Fibroblast of mammary gland (primary cell): ENCODE results near the gene GRIK1.

Experiments used
- DNase-seq: peaks from one replicate; pipeline ENCODE4 v3.0.0-alpha.2; 2010; ENCODE audit warnings: low read depth
- H3K4me3 ChIP-seq: 2 replicates; pipeline ENCODE4 v1.5.1; 2011; ENCODE audit warnings: low read depth, mild to moderate bottlenecking, low read length, moderate library complexity; ENCODE audit not compliant: control insufficient read depth
- TF ChIP-seq, protein P1 (sequence below): conservative IDR thresholded peaks from 2 replicates; pipeline ENCODE4 v1.5.1; 2011; ENCODE audit warnings: low read depth, low read length, inconsistent platforms; ENCODE audit not compliant: control insufficient read depth, insufficient read depth

The GRIK1 gene

DNA sequence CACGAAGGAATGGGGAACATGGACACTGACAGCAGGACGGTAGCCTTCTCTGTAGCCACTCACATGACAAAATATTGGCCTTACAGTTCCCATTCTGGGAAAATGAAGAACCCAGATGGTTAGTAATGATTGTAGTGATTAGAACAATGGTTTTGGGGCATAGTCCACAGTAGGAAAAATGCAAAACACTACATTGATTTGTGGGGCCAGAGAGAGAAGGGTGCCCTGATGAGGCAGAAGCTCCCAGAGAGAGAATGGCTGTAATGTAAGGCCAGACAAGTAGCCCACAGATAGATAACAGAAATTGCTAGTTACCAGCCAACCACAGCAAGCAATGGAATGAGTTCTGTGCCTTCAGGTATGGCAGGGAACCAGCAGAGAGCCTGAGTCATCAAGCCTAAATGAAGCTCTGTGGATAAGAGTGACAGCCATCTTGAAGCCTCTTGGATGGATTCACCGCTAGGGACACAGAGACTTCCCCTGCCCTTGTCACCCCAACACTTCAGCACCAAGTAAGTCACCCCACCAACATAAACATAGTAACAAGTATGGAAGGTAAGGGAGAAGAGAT is 435.0 kb downstream of the GRIK1 start:
- H3K4me3 ChIP-seq: no peak overlapping the region

DNA sequence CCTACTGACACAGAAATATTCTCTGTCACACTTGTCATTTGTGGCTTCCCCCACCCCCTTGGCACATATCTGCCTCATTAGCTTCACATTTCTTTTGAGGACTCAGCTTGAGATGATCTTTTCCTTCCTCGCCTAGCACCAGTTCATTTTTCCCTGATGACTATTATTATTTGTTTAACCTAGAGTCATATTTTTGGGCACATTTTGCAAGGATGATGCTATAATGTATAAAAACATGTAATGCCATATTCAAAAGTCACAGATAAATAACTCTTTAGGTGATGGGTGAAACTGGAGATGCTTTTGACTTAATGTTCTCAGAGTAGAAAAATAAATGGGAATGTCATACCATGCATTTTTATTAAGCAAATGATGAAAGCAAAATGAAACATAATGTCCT is 438.3 kb downstream of the GRIK1 start:
- TF ChIP-seq, protein P1, sequence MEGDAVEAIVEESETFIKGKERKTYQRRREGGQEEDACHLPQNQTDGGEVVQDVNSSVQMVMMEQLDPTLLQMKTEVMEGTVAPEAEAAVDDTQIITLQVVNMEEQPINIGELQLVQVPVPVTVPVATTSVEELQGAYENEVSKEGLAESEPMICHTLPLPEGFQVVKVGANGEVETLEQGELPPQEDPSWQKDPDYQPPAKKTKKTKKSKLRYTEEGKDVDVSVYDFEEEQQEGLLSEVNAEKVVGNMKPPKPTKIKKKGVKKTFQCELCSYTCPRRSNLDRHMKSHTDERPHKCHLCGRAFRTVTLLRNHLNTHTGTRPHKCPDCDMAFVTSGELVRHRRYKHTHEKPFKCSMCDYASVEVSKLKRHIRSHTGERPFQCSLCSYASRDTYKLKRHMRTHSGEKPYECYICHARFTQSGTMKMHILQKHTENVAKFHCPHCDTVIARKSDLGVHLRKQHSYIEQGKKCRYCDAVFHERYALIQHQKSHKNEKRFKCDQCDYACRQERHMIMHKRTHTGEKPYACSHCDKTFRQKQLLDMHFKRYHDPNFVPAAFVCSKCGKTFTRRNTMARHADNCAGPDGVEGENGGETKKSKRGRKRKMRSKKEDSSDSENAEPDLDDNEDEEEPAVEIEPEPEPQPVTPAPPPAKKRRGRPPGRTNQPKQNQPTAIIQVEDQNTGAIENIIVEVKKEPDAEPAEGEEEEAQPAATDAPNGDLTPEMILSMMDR: no peak
- DNase-seq: peak; percentile 72

More for the DNA sequence above, 435.0 kb downstream of the GRIK1 start:
- DNase-seq: peak; percentile 14
- TF ChIP-seq, protein P1: no peak

DNA sequence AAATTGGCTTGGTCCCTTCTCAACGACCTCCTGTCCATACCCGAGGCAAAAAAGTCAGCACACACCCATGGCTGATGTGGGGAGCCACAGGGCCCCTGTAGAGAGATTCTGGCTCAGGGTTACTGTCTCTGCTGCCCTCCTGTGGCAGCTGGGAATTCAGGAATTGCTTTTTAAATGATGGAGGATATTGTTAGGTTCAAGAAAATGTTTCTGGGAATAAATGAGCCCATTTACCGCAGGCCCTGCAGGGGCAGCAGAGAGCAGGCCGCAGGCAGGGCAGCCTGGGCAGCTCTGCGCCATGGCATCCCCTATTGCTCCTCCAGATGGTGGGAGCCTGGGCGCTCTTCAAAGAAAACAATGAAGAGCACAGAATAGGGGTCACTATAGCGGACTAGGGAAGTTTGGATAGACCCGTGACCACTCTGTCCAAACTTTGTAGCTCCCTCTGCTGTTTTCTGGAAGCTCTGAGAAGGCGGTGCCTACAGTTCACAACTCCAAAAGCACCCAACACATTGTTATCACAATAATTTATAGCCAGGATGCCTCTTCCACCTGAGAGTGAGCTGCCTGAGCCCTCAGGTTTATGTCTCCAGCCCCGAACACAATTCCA is 440.0 kb downstream of the GRIK1 start:
- H3K4me3 ChIP-seq: no peak overlapping the region
- TF ChIP-seq, protein P1: peak; percentile 67
- peak; percentile 55 for DNase-seq

More for the DNA sequence above, 438.3 kb downstream of the GRIK1 start:
- H3K4me3 ChIP-seq: no peak overlapping the region

DNA sequence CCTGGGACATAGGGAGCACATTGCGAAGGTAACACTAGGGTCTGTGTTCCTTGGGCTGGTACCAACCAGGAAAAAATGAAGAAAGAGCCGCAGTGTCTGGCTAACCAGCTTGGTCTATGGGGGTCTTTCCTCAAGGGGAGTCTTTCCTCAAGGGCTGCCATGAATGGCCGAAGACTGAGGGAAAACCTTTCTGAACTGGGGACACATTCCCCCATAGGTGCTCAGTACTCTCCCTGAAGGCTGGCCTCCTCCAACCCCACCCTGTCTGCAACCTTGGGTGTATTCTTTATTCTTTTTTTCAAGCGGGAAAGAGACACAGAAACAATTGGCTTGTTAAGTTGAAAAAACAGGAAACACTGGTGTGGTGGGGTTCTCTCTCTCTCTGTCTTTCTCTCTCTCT is 440.6 kb downstream of the GRIK1 start:
- TF ChIP-seq, protein P1: no peak
- H3K4me3 ChIP-seq: no peak overlapping the region
- no peak for DNase-seq

DNA sequence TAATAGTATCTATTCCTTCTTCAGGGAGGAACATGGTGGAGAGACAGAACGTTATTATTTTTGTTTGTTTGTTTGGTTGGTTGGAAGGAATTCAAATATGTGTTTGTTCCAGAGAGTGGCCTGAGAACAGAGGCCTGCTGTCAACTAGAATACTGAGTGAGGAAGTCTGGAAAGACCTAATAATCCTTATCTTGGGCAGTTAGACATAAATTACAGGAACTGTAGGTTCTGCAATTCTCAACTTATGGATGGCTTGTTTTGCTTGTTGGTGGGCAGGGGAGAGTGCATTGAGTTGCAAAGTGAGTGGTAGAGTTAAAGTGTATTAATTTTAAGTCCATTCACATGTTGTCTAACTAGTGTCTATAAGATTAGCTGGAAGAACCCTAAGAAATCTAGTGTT is 443.5 kb downstream of the GRIK1 start:
- no peak for DNase-seq
- TF ChIP-seq, protein P1: no peak
- no peak overlapping the region for H3K4me3 ChIP-seq

DNA sequence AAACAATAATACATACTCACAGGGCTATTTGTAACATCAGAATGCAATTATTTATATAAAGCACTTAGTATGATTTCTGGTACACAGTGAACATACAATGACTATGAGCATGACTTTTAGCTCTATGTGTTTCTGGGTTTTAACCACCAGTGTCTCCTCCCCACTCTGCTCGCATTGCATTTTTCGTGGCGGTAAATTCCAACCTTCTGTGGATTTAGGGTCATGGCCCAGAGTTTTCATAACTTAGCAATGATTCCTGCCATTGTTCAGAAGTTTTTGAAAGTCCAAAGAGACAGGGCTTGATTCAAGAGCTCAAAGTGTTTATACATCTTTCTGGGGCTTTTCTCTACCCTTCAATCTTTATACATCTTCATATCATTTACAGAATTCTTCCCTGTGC is 449.8 kb downstream of the GRIK1 start:
- no peak overlapping the region for H3K4me3 ChIP-seq
- DNase-seq: no peak
- TF ChIP-seq, protein P1: no peak
